ENCODE results near the gene CD3E. TPM values are rescaled to one million over a fixed set of nuclear protein-coding genes. Genes with fewer than 3 reads are reported as not detected.

Gene CD3E
- total RNA-seq, 3 donors from 2014 or later, result 0.66 to 6.0 (median 2.1) TPM

DNA sequence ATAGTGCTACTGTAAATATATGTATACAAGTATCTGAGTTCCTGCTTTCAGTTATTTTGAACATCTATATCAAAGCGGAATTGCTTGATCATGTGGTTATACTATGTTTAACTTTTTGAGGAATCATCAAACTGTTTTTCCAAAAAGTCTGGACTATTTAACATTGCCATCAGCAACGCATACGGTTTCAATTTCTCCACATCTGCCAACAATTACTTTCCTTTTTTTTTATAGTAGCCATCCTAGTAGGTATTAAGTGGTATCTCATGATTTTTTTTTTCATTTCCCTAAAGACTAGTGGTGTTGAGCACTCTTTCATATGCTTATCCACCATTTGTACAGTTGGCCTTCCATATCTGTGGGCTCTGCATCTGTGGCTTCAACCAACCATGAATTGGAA, 53.5 kb downstream of the CD3E start:
- no peak for TF ChIP-seq POLR2A (IDR thresholded peaks at IDR 0.05)
- TF ChIP-seq, protein P1, sequence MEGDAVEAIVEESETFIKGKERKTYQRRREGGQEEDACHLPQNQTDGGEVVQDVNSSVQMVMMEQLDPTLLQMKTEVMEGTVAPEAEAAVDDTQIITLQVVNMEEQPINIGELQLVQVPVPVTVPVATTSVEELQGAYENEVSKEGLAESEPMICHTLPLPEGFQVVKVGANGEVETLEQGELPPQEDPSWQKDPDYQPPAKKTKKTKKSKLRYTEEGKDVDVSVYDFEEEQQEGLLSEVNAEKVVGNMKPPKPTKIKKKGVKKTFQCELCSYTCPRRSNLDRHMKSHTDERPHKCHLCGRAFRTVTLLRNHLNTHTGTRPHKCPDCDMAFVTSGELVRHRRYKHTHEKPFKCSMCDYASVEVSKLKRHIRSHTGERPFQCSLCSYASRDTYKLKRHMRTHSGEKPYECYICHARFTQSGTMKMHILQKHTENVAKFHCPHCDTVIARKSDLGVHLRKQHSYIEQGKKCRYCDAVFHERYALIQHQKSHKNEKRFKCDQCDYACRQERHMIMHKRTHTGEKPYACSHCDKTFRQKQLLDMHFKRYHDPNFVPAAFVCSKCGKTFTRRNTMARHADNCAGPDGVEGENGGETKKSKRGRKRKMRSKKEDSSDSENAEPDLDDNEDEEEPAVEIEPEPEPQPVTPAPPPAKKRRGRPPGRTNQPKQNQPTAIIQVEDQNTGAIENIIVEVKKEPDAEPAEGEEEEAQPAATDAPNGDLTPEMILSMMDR (IDR thresholded peaks at IDR 0.05), result no peak
- no peak for TF ChIP-seq POLR2AphosphoS5 (IDR thresholded peaks at IDR 0.05)
- intact Hi-C loops (cut with DNase I; ENCODE audit: low total_unique reads), result no loop called here
- H3K9me3 ChIP-seq, result no peaks in the 10 kb centered on the region
- H3K27me3 ChIP-seq, result no peaks in the 10 kb centered on the region
- no peak overlapping the region for H3K27ac ChIP-seq
- no peak for DNase-seq (ENCODE audit: low spot score in 2 of 2)
- no peak overlapping the region for H3K4me3 ChIP-seq
- H3K36me3 ChIP-seq, result no peaks in the 10 kb centered on the region
- no peaks in the 10 kb centered on the region for H3K4me1 ChIP-seq

DNA sequence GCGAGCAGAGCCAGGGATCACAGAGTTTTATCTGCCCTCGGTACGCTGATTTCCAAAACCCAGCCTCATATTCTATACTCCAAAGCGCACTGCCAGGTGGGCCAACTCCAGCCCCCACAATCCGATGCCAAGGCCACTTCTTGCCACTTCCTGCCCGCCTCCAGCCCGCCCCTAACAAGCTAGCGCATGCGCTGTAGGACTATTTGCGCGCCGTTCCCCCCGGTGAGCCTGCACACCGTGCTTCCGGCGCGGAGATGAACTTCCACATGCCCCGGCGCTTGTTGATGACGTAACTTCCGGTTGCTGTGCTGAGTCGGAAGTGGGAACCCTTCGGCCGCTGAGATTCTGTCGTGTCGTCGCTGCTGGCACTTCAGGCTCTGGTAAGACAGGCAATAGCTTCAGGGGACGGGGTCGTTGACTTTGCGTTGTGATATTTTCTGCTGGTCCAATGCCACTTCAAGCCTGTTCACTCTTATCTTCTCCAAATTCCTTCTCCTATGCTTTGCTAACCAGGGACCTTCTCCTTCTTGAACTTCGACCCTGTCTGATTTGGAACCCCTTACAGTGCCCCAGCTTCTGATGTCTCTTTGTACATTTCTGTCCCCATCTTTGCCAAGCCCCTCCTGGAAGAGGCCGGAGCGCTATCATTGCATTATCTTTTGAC, 54.9 kb downstream of the CD3E start, which contains the start of gene UBE4A:
UBE4A (plus strand) TSS at position 306 of the 664 bp plus-strand sequence. CDS start 5,481 bp downstream, outside the sequence.
- Histone ChIP-seq H3K27ac (peak within 1 kb of the TSS; percentile 65 to 81), H3K4me1 (no peaks in the 10 kb centered on the region), H3K27me3 (no peaks in the 10 kb centered on the region), H3K4me3 (peak within 1 kb of the TSS; percentile 66 to 86 (median 72)), H3K36me3 (no peaks in the 10 kb centered on the region), H3K9me3 (no peaks in the 10 kb centered on the region)
- TF ChIP-seq POLR2AphosphoS5 (IDR thresholded peaks at IDR 0.05) (peak; percentile 92 to 97 (median 96)), POLR2A (IDR thresholded peaks at IDR 0.05) (peak; percentile 17)
- TF ChIP-seq, protein P1 (IDR thresholded peaks at IDR 0.05), result no peak
- DNase-seq (ENCODE audit: low spot score in 2 of 2), result peak; percentile 91 to 95
- intact Hi-C loops (cut with DNase I; ENCODE audit: low total_unique reads), result no loop called here

- Histone ChIP-seq H3K36me3 (no peaks in the 10 kb centered on the region), H3K4me1 (no peaks in the 10 kb centered on the region), H3K9me3 (no peaks in the 10 kb centered on the region), H3K27ac (no peak overlapping the region), H3K4me3 (no peak overlapping the region), H3K27me3 (no peaks in the 10 kb centered on the region)
- intact Hi-C loops (cut with DNase I; ENCODE audit: low total_unique reads), result no loop called here
- TF ChIP-seq POLR2AphosphoS5 (IDR thresholded peaks at IDR 0.05) (no peak), POLR2A (IDR thresholded peaks at IDR 0.05) (no peak)
- TF ChIP-seq, protein P1 (IDR thresholded peaks at IDR 0.05), result no peak
- no peak for DNase-seq (ENCODE audit: low spot score in 2 of 2)
Observed at GRCh38 chr11:118364956-118365615, 60.6 kb downstream of the CD3E start.

Other genes with a start within 250 kb of the CD3E start
- under 1 TPM in 1 of 3 donors, not detected in 2; 0.98 TPM for gene TMPRSS4, start 227.7 kb upstream of the CD3E start, total RNA-seq
- not detected for gene SMIM35, start 217.8 kb upstream of the CD3E start, total RNA-seq
- 1 to 10 TPM; 3.3 to 7.9 (median 3.7) TPM for gene SCN4B, start 151.9 kb upstream of the CD3E start, total RNA-seq
- gene SCN2B, start 128.1 kb upstream of the CD3E start, total RNA-seq, result under 1 TPM; under 0.01 to 0.88 (median 0.16) TPM
- 10 to 100 TPM in 2 of 3 donors, 1 to 10 TPM in 1; 2.3 to 16.0 (median 15.7) TPM for gene JAML, start 79.7 kb upstream of the CD3E start, total RNA-seq
- 10 to 100 TPM in 2 of 3 donors, under 1 TPM in 1; 0.64 to 23.0 (median 13.1) TPM for gene MPZL3, start 52.4 kb upstream of the CD3E start, total RNA-seq
- 10 to 100 TPM in 2 of 3 donors, 1 to 10 TPM in 1; 4.6 to 73.1 (median 70.7) TPM for gene MPZL2, start 40.4 kb upstream of the CD3E start, total RNA-seq
- gene CD3D, start 38.0 kb downstream of the CD3E start, total RNA-seq, result 1 to 10 TPM; 2.6 to 4.8 (median 3.5) TPM
- 100 to 1,000 TPM in 1 of 3 donors, 1 to 10 TPM in 1, under 1 TPM in 1; 0.80 to 122 (median 1.2) TPM for gene CD3G, start 39.6 kb downstream of the CD3E start, total RNA-seq
- gene UBE4A, start 54.9 kb downstream of the CD3E start, total RNA-seq, result 10 to 100 TPM; 39.0 to 51.5 (median 51.5) TPM
- gene ATP5MG, start 96.9 kb downstream of the CD3E start, total RNA-seq, result 10 to 100 TPM; 45.1 to 66.4 (median 56.0) TPM
- gene KMT2A, start 131.8 kb downstream of the CD3E start, total RNA-seq, result 10 to 100 TPM; 67.4 to 100.0 (median 79.6) TPM
- 10 to 100 TPM in 1 of 3 donors, 1 to 10 TPM in 2; 3.4 to 15.1 (median 6.2) TPM for gene TTC36, start 222.7 kb downstream of the CD3E start, total RNA-seq
- 10 to 100 TPM; 14.1 to 53.6 (median 38.0) TPM for gene TMEM25, start 226.5 kb downstream of the CD3E start, total RNA-seq